NB4 (cell line): ENCODE measurements around the gene ELOVL7.
"Not testable (repeated sequence)": the region's sequence is repeated elsewhere in the genome, so short reads cannot be mapped to it uniquely, and the experiment has no call there.

Source experiments
- DNase-seq: peaks from one replicate; pipeline ENCODE4 v3.0.0; 2010; ENCODE audit warnings: low read depth
- H3K4me3 ChIP-seq: one replicate; pipeline ENCODE4 v1.5.1; 2011; ENCODE audit warnings: mild to moderate bottlenecking, low read depth, low read length, moderate library complexity
- CTCF ChIP-seq: IDR thresholded peaks from one replicate; pipeline ENCODE4 v1.5.1; 2012; ENCODE audit warnings: low read depth, low read length
- MAX ChIP-seq: IDR thresholded peaks from 2 replicates; pipeline ENCODE4 v1.6.1; 2011; ENCODE audit warnings: low read depth, low read length
- MYC ChIP-seq: IDR thresholded peaks from 2 replicates; pipeline ENCODE4 v1.6.1; 2011; ENCODE audit warnings: low read depth, low read length
- POLR2A ChIP-seq: IDR thresholded peaks from 2 replicates; pipeline ENCODE4 v1.6.1; 2011; ENCODE audit warnings: mild to moderate bottlenecking; ENCODE audit not compliant: insufficient read length; ENCODE audit errors: extremely low read depth

The ELOVL7 gene

GRCh38 chr5:60821488-60822284 lies 22.4 kb downstream of the ELOVL7 start:
- no peak overlapping the region for H3K4me3 ChIP-seq
- no peak for DNase-seq
- TF ChIP-seq MAX (no peak), CTCF (no peak), MYC (no peak), POLR2A (no peak)

- no peak overlapping the region for H3K4me3 ChIP-seq
- DNase-seq, result peak; percentile 24
- TF ChIP-seq MYC (no peak), CTCF (no peak), MAX (no peak), POLR2A (no peak)
These were observed 23.2 kb downstream of the ELOVL7 start for GRCh38 chr5:60820593-60821487.

DNA sequence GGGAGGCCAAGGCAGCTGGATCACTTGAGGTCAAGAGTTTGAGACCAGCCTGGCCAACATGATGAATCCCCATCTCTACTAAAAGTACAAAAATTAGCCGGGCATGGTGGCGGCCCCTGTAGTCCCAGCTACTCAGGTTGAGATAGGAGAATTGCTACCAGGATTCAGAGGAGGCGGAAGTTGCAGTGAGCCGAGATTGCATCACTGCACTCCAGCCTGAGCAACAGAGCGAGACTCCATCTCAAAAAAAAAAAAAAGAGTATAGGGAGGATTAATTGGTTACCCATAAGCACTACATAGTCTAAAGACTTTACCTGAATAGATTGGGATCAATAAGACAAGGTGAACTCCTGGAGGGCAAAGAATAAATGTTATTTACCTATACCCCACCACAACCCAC lies 27.9 kb downstream of the ELOVL7 start:
- H3K4me3 ChIP-seq, DNase-seq: not testable (repeated sequence)

DNA sequence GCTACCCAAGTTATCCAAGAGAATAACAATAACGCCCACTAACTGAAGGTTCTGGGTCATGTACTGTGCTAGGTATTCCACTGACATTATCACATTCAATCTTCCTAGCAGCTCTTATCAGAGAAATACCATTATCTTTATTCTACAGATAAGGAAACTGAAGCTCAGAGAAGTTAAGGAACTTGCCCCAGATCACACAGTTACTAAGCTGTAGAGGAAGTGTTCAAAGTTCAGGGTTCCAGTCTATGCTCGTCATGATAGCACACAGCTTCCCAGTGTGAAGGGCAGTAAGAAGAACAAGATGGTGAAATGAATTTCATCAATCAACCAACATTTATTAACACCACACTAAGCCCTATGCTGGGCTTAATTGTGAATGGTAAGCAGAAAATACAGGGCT lies 29.6 kb downstream of the ELOVL7 start:
- DNase-seq, result no peak
- H3K4me3 ChIP-seq, result no peak overlapping the region
- no peak for TF ChIP-seq MYC
- TF ChIP-seq CTCF, result no peak
- no peak for TF ChIP-seq POLR2A
- no peak for TF ChIP-seq MAX

- no peak for DNase-seq
- TF ChIP-seq CTCF, result no peak
- no peak for TF ChIP-seq MYC
- no peak for TF ChIP-seq MAX
- H3K4me3 ChIP-seq, result no peak overlapping the region
These were observed 31.6 kb downstream of the ELOVL7 start for GRCh38 chr5:60812426-60812825.

DNA sequence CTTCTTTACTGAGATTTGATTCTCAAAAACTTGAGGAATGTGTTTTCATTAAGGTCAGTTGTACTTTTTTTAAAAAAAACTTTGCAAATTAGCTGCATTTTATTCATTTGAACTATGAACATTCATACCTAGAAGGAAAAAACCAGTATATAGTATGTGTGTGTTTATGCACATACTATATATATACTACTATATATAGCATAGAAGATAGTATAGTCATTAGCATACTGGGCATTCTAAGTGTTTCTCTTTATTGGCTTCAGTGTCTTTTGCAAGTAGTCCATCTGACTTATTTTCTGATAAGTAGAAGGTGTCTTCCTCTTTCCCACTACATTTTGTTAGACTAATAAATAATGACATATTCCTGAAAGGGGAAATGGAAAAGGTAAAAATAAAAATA lies 33.0 kb downstream of the ELOVL7 start:
- no peak overlapping the region for H3K4me3 ChIP-seq
- no peak for TF ChIP-seq POLR2A
- no peak for TF ChIP-seq CTCF
- TF ChIP-seq MYC, result no peak
- no peak for TF ChIP-seq MAX
- no peak for DNase-seq
